ENCODE results near the gene PSMD13. TPM values are rescaled to one million over a fixed set of nuclear protein-coding genes. Genes with fewer than 3 reads are reported as not detected.
"Not testable (repeated sequence)": the region's sequence is repeated elsewhere in the genome, so short reads cannot be mapped to it uniquely, and the experiment has no call there.

The PSMD13 gene
- total RNA-seq, 1 experiment from 2014 or later = 140 TPM

DNA sequence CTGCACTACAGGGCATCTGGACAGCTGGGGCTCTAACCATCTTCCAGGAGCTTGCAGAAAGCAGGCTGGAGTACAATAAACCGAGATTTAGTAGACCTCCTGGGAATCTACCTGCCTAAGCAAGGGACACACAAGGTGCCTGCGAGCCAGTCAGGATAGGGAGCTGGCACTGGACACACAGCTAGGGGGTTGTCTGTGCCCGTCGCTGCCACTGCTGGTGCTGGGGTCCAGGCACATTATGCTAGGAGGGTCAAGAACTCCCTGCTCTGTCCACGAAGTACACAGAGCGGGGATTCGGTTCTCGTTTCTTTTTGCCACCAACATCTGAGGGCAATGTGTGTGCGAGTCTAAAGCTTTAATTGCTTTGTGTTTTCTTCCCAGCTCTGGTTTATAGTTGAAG is 25.0 kb upstream of the PSMD13 start:
- in situ Hi-C loops (cut with HindIII; ENCODE audit: low pct_unique_long_range_greater_than_20kb, low sequenced_read_pairs) = no loop called here

DNA sequence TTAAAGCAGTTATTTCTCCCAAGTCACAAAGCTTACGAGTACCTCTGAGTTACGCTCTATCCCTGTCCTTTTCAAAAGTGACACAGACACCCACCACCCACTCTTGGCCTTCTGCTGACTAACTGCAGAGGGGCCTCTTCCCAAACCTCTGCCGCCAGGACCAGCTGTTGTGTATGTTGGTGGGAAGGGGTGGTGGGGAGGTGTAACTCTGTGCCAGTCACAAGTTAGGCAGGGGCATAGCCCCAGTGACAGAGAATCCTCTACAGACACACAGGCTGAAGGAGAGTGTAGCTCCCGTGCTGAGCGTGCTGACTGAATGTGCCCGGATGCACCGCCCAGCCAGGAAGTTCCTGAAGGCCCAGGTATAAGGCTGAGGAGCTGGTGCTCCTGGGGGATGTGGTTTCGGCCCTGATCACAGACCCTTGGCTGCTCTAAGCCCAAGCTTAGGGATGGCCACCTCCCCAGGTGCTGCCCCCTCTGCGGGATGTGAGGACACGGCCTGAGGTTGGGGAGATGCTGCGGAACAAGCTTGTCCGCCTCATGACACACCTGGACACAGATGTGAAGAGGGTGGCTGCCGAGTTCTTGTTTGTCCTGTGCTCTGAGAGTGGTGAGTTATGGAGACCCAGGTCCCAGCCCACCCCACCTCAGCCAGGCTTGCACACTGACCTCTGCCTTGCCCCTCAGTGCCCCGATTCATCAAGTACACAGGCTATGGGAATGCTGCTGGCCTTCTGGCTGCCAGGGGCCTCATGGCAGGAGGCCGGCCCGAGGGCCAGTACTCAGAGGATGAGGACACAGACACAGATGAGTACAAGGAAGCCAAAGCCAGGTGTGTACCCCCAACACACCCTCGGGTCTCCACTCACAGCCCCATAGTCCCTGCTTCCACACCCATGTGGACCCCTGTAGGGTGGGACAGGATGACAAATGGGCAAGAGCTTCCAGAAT is 24.4 kb upstream of the PSMD13 start:
- DNase-seq (ENCODE audit: low read depth, low spot score) = no peak
- in situ Hi-C loops (cut with HindIII; ENCODE audit: low pct_unique_long_range_greater_than_20kb, low sequenced_read_pairs) = no loop called here

More for the DNA sequence above, 25.0 kb upstream of the PSMD13 start:
- no peak for DNase-seq (ENCODE audit: low read depth, low spot score)

DNA sequence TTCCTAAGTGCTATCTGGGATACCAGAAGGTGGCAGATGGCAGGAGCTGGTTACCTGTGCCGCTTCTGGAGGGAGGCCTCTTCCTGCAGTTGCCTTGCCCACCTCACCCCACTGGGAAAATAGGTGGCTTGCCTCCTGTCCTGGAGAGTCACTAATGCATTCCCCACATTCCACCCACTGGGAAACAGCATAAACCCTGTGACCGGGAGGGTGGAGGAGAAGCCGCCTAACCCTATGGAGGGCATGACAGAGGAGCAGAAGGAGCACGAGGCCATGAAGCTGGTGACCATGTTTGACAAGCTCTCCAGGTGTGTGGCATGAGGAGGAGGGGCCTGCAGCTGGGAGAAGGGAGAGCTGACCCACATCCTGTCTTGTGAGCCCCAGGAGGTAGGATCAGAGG is 23.7 kb upstream of the PSMD13 start:
- in situ Hi-C loops (cut with HindIII; ENCODE audit: low pct_unique_long_range_greater_than_20kb, low sequenced_read_pairs) = no loop called here
- DNase-seq (ENCODE audit: low read depth, low spot score) = no peak

DNA sequence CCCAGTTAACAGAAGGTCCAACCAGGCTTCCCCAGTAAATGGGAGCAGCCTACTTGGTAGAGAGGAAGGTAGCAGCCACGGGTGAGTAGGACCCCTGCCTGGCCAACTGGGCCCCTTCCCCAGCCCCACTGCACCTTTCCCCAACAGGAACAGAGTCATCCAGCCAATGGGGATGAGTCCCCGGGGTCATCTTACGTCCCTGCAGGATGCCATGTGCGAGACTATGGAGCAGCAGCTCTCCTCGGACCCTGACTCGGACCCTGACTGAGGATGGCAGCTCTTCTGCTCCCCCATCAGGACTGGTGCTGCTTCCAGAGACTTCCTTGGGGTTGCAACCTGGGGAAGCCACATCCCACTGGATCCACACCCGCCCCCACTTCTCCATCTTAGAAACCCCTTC is 22.7 kb upstream of the PSMD13 start:
- no peak for DNase-seq (ENCODE audit: low read depth, low spot score)
- in situ Hi-C loops (cut with HindIII; ENCODE audit: low pct_unique_long_range_greater_than_20kb, low sequenced_read_pairs) = no loop called here

- DNase-seq (ENCODE audit: low read depth, low spot score) = no peak
- in situ Hi-C loops (cut with HindIII; ENCODE audit: low pct_unique_long_range_greater_than_20kb, low sequenced_read_pairs) = no loop called here
These were observed 21.2 kb upstream of the PSMD13 start for GRCh38 chr11:215581-216037.

- in situ Hi-C loops (cut with HindIII; ENCODE audit: low pct_unique_long_range_greater_than_20kb, low sequenced_read_pairs) = no loop called here
- DNase-seq (ENCODE audit: low read depth, low spot score) = no peak
These were observed 20.4 kb upstream of the PSMD13 start for GRCh38 chr11:216081-216974.

GRCh38 chr11:217704-218103 is 19.1 kb upstream of the PSMD13 start:
- in situ Hi-C loops (cut with HindIII; ENCODE audit: low pct_unique_long_range_greater_than_20kb, low sequenced_read_pairs) = no loop called here
- DNase-seq (ENCODE audit: low read depth, low spot score) = no peak

- in situ Hi-C loops (cut with HindIII; ENCODE audit: low pct_unique_long_range_greater_than_20kb, low sequenced_read_pairs) = no loop called here
- DNase-seq (ENCODE audit: low read depth, low spot score) = no peak
These were observed 17.8 kb upstream of the PSMD13 start for GRCh38 chr11:218815-219593.

DNA sequence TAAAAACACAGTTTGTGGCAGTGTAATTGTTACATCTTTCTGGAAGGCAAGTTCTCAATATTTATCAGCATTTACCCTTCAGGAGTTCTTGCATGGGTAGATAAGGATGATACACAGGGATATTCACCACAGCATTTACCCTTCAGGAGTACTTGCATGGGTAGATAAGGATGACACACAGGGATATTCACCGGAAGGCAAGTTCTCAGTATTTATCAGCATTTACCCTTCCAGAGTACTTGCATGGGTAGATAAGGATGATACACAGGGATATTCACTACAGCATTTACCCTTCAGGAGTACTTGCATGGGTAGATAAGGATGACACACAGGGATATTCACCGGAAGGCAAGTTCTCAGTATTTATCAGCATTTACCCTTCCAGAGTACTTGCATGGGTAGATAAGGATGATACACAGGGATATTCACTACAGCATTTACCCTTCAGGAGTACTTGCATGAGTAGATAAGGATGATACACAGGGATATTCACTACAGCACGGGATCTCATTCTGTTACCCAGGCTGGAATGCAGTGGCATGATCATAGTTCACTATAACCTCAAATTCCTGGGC is 16.0 kb upstream of the PSMD13 start:
- in situ Hi-C loops (cut with HindIII; ENCODE audit: low pct_unique_long_range_greater_than_20kb, low sequenced_read_pairs); DNase-seq (ENCODE audit: low read depth, low spot score): not testable (repeated sequence)

GRCh38 chr11:221539-221938 is 15.2 kb upstream of the PSMD13 start:
- no peak for DNase-seq (ENCODE audit: low read depth, low spot score)
- in situ Hi-C loops (cut with HindIII; ENCODE audit: low pct_unique_long_range_greater_than_20kb, low sequenced_read_pairs) = no loop called here

DNA sequence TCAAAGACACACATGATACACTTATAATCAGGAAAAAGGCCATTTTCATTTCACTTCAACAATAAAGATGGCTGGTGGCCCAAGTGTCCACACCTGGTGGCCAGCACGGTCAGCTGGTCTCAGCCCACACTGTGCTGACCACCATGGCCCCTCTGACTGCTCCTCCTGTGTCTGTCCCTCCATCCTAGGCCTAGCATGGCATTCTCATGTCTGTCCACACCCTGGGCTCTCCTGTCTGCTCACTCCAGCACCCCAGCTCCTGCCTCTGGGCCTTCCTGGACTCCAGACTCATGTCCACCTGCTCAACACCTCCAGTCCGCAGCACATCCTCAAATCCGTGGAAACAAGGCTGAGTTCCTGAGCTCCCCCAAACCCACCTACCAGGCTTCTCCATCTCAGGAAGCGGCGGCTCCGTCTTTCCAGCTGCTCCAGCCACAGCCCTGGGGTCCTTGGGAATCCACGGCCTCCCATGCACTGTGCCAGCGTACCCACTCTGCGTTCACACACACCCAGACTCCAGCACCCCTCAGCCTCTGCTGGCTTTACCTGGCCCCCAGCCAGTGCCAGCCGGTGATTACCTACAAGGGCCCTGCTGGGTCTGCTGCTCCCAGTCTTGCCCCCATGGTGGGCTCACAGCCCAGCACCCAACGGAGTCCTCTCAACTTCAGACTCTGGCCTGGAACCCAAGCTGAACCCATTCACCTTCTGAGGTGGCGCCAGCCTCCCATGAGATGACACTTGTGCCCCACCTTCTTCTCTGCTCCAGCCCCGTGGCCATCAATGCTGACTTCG is 14.6 kb upstream of the PSMD13 start:
- no peak for DNase-seq (ENCODE audit: low read depth, low spot score)
- in situ Hi-C loops (cut with HindIII; ENCODE audit: low pct_unique_long_range_greater_than_20kb, low sequenced_read_pairs) = no loop called here

GRCh38 chr11:223026-223789 is 13.6 kb upstream of the PSMD13 start:
- in situ Hi-C loops (cut with HindIII; ENCODE audit: low pct_unique_long_range_greater_than_20kb, low sequenced_read_pairs) = no loop called here
- DNase-seq (ENCODE audit: low read depth, low spot score) = no peak

DNA sequence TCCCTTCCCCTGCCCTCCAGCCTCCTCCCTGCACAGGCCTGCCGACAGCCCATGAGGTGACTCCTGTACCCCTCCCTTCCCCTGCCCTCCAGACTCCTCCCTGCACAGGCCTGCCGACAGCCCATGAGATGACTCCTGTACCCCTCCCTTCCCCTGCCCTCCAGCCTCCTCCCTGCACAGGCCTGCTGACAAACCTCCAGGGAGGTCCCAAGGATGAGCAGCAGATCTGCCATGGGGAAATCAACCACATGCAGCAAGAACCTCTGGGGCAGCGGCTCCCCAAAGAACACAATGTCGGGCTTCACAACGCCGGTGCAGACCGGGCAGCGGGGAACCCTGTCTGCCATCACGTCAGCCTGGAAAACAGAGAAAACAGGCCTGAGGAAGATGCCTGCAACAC is 12.9 kb upstream of the PSMD13 start:
- DNase-seq (ENCODE audit: low read depth, low spot score) = no peak
- in situ Hi-C loops (cut with HindIII; ENCODE audit: low pct_unique_long_range_greater_than_20kb, low sequenced_read_pairs) = no loop called here

GRCh38 chr11:224424-224823 is 12.4 kb upstream of the PSMD13 start:
- in situ Hi-C loops (cut with HindIII; ENCODE audit: low pct_unique_long_range_greater_than_20kb, low sequenced_read_pairs) = no loop called here
- no peak for DNase-seq (ENCODE audit: low read depth, low spot score)

DNA sequence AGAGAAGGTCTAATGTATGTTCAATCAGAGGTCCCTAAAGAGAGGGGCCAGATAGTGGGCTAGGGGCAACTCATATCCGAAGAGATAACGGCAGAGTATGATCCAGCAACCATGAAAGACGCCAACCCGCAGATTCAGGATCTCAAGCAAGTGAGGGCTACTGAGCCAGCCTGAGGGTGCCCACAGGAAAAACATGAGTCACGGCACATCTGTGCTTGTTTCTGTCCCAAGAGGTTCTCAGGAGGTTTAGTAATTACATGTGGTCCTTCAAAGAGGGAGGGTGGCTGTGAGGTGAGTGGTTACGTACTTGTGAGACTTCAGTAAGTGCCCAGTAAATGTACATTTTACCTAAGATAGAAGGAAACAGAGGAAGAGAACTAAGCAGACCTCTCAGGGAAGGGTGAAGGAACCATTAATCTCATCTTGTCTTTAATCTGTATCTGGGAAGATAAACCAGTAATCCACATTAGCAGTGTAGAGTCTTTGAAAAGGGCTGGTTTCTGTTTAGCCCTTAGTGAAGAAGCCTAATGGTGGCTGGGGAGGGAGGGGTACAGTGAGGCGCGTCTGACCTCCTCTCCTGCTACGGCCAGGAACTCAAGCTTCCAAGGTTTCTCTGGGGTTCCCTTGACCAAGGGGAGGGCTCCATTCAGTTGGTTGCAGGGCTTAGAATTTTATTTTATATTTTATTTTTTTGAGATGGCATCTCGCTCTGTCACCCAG is 10.9 kb upstream of the PSMD13 start:
- no peak for DNase-seq (ENCODE audit: low read depth, low spot score)
- in situ Hi-C loops (cut with HindIII; ENCODE audit: low pct_unique_long_range_greater_than_20kb, low sequenced_read_pairs) = no loop called here
